HL-60/S4 (cell line): ENCODE data around the gene TTC28.
"Not testable (repeated sequence)": the region's sequence is repeated elsewhere in the genome, so short reads cannot be mapped to it uniquely, and the experiment has no call there.

ENCODE experiments used
- in situ Hi-C: fragments of 300-500 bp; cut with MboI; formaldehyde crosslinking; loops from 2 replicates; pipeline ENCODE4 v1.14.3; 2022; ENCODE audit warnings: low sequenced_read_pairs

The TTC28 gene

DNA sequence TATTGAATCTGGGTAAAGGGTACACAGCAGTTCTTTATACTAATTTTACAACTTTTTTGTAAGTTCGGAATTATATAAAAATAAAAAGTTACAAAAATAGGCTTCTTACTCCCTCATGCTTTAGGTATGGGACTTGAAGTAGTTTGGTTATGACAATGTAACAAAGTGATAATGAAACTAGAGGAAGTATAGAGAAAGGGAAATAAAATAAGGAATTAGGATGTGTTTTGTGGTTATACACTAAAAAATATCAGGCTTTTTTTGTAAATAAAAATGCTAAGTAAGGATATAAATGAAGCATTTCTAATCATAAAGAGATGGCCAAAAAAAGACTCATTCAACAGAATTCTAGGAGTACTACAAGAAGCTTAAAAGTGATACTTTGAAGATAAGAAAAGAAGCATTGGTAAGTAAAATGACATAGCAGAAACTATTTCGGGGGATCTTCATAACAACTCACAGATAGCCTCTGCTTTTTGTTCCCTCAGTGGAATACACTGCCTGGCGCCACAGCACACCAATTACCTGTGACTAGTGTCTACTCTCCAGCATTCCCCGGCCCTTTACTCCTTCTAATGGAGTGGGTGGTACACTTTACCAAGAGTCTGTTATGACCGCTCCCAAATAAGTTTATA, 437.9 kb downstream of the TTC28 start:
- in situ Hi-C loops, result no loop called here

DNA sequence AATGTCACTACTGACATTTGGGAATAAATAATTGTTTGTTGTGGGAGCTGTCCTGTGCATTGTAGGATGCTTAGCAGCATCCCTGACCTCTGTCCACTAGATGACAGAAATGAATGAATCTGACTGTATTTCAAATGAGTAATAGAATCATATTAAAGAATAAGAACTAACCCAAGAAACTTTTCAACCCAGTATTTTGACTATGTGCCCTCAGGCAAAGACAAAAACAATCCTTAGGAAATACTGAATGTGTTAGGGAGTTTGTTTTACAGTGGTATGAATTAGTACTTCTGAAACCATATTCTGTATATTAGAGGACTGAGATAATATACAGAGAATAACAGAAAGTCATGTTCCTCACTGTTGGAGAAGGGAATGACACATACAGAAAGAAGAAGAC, 439.7 kb downstream of the TTC28 start:
- in situ Hi-C loops, result no loop called here

DNA sequence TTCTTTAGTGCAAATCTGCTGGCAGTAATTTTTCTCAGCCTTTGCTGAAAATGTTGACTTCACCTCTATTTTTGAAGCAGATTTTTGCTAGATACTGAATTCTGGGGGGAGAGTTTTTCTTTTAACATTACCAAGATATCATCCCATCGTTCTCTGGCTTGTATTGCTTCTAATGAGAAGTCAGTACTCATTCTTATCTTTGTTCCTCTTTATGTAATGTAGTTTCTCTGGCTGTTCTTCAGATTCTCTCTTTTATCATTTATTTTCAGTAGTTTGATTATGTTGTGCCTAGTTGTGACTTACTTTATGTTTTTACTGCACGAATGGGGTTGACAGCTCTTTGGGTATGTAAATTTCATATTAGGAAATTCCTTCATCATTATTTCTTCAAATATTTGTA, 441.9 kb downstream of the TTC28 start:
- in situ Hi-C loops, result no loop called here

DNA sequence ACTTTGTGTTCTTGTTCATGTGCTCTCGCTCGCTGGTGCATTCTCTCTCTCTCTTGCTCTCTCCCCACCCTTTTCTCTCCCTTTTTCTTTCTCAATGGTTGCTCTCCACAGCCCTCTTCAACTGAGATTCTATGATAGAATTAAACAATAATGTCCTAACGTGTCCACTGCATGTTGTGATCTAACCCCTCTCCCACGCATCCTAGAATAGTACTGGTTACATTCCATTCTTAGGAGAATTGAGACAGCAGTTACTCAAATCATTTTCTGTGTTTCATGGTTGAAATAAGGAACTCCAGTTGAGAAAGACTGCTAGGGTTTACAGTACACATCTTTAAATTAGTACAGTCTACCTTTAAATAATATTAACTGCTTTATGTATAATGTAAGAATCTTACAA, 442.5 kb downstream of the TTC28 start:
- in situ Hi-C loops, result no loop called here

DNA sequence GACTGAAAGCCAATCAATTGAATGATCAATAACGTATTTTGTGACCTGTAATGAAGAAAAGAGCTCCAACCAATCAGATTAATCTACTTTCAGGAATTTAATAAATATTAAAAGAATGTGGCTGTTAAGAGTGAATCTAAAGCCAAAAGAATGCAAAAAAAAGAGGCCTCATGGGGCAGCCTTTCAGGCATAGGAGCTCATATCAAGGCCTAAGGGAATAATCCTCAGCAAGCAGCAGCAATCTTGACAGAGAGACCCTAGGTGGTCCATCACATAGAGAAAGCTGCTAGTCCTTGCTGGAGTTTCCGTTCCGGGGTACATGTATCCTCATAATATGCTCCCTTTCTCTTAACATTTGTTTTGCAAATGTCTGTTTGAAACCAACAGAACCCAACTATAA, 447.4 kb downstream of the TTC28 start:
- in situ Hi-C loops, result no loop called here

DNA sequence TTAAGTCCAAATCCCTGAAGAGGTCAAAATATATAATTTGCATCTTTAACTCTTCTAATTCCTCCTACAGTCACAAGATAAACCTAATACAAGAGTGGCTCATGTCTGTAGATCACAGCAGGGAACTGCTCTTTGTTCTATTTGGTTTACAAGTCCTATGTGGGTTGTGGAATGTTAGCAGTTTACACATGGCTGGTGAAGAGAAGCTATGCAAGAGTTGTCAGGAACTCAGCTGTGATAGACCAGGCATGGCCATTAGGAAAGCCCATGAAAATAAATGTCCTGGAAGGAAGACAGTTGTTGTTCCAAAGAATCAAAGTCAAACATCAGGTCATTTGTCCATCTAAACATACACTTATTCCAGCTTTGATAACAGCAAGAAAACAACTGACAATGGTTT, 448.2 kb downstream of the TTC28 start:
- in situ Hi-C loops, result no loop called here

DNA sequence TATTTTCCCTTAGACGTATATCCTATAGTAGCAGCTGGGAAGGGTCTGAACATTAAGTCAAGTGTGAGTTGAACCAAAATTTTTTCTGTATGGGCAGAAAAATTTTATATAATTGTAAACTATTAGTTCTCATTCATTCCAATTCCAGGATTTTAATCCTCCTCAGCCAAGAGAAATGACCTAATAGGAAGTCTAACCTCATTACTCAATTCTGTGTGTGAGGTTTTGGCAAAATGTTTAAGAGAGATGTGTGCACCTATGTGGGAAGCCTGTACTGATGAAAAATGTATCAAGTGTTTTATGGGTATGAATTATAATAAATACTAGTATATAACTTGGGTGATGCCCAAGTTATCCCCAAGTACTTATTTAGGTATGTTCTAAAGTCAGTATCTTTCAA, 449.0 kb downstream of the TTC28 start:
- in situ Hi-C loops, result no loop called here

DNA sequence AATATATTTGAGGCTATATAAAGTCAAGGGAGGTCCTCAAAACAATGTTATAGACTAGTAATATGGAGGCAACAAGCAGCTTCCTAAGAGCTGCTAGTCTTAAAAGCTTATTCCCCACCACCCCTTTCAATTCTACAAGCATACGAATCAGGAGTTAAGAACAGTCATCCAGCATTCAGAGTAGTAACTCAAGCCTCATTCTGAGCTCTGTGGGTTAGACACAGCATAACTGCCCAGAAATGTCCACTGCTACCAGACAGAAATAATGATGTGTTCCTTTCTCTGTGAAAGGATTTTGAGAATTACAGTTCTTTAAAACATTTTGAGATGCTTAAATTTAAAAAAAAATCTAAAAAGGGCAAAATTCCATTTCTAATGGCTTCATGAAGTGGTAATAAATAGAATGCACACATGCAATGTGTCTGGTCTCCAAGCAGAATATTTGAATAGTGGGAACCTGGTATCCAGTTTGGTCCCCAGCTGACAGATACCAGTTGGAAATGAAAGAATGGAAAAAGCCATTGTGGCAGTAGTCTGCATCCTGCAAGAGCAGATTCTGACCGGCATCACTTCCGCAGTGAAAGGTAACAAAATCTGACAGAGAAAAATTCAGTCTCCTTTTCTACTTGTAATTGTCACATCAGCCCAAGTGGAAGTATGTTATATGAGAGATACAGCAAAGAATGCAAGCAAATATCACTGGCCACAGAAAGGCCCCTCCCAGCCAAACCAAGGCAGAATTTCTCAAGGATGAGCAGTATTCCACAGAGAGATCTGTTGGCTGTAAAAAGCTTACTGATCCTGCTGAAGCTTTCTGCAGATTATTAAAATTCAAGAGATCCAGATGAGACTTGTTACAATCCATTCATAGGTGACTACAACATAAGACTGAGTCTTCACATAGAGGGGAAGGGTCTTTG, 449.8 kb downstream of the TTC28 start:
- in situ Hi-C loops, result no loop called here

DNA sequence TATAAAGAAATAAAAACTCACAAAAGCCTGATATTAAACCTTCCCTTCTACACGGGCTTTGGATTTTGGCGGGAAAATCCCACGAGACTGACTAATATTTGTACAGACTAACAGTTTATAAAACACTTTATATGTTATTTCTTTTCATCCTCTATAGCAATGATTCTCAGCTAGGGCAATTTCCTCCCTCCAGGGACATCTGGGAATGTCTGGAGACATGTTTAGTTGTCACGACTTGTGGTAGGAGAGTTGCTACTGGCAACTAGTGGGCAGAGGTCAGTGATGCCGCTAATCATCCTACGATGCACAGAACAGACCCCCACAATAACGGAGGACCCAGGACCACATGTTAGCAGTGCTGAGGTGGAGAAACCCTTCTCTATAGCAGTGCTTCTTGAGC, 455.8 kb downstream of the TTC28 start:
- in situ Hi-C loops, result no loop called here

DNA sequence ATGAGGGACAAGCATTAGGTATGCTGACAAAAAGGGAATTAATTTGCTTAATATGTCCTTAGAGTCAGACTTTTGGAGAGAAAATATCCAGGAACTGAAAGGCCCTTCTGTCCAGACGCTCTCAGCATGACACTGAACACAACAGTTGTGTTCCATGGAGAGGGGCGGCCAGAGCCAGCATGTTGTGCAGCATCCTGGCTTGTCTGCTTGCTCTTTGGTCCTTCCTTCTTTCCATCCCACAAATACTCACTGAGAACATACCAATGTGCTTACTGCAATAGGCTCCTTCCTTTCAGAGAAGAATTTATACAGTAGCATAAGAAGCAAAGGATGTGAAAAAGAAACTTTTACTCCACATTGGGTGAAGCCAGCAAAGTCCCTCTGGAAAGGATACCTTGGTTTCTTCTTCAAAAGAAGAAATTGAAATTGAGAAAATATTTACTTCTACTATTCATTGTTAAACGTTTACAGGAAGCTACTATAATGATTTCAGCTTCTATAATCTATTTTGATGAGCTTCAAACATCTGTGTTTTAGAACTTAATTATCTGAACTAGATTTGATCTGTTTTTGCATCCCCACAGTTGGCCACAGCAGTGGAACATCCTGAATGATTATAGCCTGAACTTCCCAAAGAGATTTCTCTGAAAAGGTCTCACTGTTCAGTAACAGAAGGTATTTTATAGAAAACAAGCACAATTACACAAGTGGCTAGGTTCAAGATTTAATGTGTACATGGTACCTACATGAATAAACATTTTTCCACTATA, 456.5 kb downstream of the TTC28 start:
- in situ Hi-C loops, result no loop called here

DNA sequence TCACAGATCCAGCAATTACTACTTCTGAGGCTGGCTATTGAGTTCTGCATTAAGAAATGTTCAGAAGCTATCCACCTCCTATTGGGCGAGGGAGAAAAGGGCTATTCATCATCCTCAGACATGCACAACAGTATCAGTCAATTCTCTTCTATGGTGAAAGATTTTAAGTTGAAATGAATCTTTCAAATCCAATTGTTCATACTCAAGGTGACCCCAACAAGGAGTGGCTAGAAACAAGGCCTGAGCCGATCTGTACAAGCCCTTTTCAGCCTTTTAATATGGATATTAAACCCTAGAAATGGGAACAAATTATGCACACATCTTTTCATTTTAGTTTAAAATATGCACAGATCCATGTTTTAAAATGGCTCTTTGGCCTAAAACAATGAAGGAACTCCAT, 457.1 kb downstream of the TTC28 start:
- in situ Hi-C loops, result no loop called here

DNA sequence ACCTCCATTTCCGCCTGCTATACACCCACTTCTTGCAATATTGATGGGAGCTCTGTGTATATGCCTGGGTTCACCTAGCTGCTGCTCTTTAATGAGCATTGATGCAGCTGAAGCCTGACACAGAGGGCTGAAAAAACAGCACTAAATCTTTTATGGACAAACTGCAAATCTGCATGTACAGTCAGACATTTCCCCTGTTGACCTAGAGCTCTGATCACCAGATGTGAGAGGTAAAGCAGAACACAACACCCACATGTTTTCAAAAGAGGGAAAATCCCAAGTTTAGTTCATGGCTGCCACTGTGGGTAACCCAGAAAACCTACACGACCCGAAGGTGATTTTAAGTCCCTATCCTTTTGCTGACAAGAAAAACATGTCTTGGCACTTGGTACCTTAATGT, 457.6 kb downstream of the TTC28 start:
- in situ Hi-C loops, result no loop called here

DNA sequence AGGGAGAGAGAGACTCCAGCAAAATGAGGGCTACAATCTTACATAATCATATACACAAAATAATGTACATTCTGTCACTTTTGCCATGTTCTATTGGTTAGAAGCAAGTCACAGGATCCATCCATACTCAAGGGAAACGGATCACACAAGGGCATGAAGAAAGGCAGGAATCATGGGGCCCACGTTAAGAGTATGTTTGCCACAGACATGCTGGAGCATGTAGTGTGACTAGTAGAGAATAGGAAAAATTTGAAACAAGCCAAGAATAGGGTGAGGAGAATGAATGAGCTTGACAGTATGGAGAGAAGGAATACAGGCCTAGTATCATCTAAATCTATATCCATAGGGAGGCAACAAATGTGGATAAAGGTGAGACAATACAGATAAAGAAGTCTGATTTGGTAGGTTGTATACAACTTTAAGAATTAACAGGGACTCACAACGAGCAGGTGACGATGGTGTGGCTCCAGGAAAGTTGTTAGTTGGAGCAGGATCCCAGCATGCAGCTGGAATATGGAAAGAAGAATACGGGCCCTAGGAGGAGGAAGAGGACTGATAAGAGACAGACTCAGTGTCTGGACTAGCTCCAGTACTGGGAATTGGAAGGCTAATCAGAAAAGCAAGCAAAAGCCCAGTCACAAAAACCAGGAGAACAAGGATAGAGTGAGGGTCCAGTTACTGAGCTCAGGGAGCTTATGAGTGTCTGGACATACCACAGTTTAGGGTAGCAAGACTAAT, 458.8 kb downstream of the TTC28 start:
- in situ Hi-C loops, result no loop called here

DNA sequence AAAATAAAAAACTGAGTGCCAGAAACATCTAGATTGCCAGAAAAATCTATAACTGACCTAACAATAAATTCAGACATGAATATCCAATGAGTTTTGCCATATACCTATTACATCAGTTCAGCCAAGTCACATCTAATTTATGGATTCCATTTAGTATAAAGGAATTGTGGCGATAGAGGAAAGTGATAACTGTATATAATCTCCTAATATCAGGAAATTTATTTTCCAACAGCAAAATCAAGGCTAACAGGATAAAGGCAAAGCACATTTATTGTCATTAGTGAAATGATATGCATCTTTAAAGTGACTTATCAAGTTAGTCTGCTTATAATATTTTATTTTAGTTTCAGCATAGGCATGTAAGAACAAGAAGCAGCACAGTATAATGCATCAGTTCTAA, 462.4 kb downstream of the TTC28 start:
- in situ Hi-C loops, result no loop called here

DNA sequence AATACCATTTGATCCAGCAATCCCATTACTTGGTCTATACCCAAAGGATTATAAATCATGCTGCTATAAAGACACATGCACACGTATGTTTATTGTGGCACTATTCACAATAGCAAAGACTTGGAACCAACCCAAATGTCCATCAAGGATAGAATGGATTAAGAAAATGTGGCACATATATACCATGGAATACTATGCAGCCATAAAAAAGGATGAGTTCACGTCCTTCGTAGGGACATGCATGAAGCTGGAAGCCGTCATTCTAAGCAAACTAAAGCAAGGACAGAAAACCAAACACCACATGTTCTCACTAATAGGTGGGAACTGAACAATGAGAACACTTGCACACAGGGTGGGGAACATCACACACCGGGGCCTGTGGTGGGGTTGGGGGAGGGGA, 464.9 kb downstream of the TTC28 start:
- in situ Hi-C loops, result not testable (repeated sequence)

DNA sequence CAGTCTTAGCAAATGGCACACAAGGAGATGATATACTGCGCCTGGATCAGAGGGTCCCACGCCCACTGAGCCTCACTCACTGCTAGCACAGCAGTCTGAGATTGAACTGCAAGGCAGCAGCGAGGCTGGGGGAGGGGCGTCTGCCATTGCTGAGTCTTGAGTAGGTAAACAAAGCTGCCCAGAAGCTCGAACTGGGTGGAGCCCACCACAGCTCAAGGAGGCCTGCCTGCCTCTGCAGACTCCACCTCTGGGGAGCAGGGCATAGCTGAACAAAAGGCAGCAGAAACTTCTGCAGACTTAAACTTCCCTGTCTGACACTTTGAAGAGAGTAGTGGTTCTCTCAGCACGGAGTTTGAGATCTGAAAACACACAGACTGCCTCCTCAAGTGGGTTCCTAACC, 470.2 kb downstream of the TTC28 start:
- in situ Hi-C loops, result not testable (repeated sequence)

DNA sequence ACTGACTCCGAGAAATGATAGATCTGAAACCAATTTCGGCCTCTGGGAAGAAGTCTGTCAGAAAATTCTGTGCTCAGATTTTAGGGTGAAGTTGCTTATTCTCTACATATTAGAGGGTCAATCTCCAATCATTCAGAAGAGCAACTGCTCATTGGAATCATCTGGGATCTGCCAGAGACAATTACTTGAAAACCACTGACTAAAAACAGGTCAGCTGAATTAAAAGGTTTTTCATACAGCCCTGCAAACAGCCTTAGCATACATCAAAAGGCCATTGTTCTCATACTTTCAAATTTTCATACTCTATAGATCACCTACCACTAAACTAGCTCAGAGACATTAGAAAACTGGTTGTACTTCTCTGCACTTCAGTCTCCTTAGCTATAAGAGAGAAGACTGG, 470.9 kb downstream of the TTC28 start:
- in situ Hi-C loops, result no loop called here

DNA sequence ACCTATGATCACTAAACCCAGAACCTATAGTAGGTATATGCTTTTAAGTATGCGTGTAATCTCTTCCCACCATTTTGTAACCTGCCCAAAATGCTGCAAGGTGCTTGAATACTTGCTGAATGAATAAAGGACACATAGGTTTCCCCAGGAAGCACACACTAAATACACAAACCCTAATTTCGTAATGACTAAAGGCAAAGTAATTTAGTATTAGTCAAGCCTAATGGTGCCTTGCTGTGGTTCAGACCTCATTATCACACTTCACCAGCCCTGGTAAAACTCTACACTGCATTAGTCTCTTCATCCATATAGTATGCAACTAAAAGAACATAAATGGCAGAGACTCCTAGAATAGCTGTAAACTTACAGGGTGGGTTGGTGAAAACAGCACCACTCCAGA, 471.6 kb downstream of the TTC28 start:
- in situ Hi-C loops, result no loop called here

DNA sequence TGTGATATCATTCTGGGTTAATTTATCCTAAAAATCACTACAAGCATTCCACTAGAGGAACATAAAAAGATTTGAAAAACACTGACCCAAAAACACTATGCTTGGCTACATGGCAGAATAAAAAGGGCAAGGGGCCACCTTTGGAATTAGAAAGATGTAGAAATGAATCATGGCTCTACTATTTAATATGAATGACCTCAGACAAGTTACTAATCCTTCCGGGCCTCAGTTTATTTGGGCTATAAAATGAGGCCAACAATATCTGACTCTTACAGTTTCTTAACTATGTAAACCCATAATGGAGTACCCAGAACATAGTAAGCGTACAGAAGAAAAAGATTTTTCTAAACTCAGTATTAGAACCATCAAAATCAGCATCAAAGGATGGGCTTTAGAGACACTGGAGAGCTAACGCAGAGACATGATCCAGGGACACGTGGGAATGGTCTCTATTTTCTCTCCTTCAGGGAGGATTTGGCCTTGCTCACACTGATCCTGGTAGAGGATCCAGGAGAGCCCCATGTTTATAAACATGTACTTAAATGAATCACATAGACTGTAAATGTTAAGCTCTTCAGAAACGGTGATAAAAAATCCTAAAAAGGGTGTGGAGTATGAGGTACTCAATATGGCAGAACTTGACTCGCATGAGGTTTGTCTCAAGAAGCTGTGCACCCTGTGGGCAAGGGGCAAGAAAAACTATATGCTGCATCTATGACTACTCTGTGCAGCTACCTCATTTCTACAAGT, 472.2 kb downstream of the TTC28 start:
- in situ Hi-C loops, result no loop called here

DNA sequence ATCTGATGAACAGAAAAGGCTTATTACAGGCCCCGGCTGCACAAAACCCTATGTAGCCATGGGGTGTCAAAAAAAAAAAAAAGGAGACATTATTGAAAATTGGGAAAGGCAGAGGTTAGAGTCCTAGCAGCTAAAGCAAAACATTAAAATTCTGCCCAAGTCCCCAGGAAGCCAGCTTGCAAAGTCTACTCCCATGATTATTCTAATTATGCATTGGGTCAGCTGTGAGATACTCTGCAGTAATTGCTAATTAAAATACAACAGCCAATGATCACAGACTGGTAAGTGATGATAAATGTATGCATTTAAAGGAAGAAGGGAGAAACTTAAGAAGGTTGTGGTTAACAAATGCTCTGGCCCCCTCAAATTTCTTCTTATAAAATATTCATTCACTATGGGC, 473.7 kb downstream of the TTC28 start:
- in situ Hi-C loops, result no loop called here
